ENCODE results near the gene CBLL2.
"Not testable (repeated sequence)": the region's sequence is repeated elsewhere in the genome, so short reads cannot be mapped to it uniquely, and the experiment has no call there.

CBLL2 gene, protein sequence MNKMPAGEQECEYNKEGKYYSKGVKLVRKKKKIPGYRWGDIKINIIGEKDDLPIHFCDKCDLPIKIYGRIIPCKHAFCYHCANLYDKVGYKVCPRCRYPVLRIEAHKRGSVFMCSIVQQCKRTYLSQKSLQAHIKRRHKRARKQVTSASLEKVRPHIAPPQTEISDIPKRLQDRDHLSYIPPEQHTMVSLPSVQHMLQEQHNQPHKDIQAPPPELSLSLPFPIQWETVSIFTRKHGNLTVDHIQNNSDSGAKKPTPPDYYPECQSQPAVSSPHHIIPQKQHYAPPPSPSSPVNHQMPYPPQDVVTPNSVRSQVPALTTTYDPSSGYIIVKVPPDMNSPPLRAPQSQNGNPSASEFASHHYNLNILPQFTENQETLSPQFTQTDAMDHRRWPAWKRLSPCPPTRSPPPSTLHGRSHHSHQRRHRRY

DNA sequence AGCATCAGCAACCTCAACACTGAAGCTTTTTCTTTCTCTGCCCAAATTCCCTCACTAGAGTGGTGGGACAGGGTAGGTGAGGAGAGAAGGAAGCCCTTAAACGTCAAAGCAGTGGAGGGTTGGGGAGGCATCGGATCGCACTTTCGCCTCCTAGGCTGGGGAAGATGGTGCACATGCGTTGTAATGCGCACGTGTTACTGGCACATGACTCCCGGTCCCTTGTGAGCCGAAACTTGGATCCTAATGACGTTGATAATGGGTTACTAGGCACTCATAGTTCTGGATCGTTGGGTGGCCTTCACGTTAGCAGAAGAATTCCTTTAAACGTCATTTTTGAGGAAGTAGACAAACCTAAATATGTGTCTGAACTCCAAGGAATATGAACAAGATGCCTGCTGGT lies at the start of gene CBLL2:
CBLL2 (plus strand) TSS at position 301 of the 400 bp plus-strand sequence; CDS start at position 380, 79 bp downstream.
- DNase-seq (ENCODE audit: low read depth): no peak

DNA sequence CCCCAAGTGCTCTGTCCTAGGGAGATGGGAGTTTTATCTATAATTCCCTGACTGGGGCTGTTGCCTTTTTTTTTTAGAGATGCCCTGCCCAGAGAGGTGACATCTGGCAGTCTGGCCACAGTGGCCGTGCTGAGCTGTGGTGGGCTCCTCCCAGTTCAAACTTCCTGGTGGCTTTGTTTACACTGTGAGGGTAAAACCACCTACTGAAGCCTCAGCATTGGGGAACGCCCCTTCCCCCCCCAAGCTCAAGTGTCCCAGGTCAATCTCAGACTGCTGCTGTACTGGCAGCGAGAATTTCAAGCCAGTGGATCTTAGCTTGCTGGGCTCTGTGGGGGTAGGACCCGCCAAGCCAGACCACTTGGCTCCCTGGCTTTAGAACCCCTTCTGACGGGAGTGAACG lies 38.3 kb upstream of the CBLL2 start:
- no peak for DNase-seq (ENCODE audit: low read depth)

DNA sequence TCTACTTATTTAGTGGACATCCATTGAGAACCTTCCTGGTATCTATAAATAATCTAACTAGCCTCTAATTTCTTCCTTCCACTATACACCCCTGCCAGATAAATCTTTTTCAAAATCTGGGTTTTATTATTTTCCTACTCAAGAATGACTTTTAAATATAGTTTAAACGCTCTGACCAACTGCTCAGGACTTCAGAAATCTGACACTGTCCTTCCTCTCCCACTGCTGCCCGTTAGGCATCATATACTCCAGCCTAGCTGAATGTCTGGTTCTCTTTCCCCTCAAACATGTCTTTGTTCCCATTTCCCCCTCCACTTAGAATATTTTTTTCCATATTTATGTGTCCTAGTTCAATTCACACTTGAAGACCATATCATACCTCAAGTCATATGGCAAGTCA lies 35.2 kb upstream of the CBLL2 start:
- no peak for DNase-seq (ENCODE audit: low read depth)

DNA sequence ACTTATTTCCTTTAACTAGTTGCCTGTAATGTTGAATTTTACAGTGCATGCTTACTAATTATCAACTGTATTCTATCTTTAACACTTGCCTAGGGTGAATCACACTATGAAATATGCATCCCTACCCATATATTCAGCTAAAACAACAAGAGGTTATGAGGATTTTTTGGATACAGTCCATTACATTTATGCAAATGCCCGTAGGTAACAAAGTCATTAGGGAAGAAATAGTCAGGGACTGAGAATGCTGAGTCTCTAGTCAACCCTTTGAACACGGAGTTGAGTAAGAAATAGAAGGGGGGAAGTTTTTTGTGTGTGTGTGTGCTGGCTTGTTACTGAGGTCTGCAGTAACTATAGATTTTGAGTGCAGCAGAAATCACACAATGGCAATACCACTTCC lies 26.1 kb upstream of the CBLL2 start:
- no peak for DNase-seq (ENCODE audit: low read depth)

DNA sequence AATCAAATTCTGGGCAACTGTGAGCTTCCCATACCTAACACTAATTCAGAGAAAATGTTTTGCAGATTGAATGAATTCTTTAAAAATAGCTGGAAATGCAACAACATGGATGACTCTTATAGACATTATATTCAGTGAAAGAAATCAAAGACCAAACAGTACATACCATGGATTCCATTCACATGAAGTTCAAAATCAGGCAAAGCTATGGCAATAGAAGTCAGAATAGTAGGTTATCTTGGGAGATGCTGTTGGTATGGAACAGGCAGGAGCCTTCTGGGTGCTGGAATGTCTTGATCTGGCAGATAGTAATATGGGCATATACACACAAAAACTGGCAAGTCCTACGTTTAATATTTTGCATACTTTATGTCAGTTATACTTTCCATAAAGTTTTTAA lies 25.5 kb upstream of the CBLL2 start:
- no peak for DNase-seq (ENCODE audit: low read depth)

DNA sequence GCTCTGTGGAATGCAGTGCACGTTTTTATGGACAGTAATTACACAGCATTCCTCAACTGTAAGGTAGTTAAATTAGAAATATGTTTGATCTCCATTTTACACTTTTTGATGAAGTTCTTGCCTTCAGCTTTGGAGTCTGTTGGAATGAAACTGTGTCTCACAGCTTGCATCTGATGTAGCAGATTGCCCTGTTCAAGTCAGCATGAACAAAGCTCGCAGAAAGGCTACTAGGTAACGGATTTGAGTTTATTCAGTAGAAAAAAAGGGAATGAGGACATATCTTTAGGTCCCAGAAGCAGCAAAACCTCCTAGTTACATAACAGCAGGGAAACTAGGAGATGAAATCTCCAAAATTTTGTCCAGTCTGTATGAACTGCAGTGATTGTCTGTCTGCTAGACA lies 24.3 kb upstream of the CBLL2 start:
- DNase-seq (ENCODE audit: low read depth): no peak

DNA sequence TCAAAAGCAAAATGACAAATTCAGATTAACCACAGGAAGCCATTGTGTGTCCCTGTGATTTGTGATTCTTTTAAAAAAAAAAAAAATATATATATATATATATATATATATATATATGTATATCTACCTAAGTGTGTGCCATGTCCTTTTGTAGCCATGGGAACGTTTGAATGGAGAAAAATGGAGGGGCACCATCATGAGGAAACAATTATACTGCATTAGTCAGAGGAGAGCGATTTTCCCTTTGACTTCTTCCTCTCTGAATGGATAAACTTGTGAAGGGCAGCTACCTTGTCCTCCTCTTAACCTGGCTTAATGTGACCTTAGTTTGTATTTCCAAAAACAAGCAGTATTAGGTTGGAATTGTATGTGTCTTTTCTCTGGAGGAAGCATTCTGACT lies 23.3 kb upstream of the CBLL2 start:
- DNase-seq (ENCODE audit: low read depth): no peak

DNA sequence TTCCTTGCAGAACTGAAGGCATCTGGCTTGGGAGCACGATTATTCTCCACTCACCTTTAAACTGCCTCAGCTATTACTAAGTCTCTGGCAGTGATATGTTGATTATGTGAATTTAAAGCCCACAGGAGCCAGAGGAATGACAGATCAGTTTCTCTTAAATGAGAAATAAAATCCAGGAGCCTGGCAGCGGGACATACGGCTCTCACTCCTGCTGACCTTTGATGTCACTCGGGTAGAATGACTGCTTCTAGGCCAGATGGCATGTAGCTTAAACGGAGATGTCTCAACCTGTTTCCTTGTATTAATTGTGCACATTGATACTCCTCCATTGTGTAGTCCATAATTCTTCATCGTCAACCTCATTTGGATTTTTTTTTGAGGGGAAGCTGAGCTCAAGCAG lies 4.0 kb upstream of the CBLL2 start:
- DNase-seq (ENCODE audit: low read depth): no peak

DNA sequence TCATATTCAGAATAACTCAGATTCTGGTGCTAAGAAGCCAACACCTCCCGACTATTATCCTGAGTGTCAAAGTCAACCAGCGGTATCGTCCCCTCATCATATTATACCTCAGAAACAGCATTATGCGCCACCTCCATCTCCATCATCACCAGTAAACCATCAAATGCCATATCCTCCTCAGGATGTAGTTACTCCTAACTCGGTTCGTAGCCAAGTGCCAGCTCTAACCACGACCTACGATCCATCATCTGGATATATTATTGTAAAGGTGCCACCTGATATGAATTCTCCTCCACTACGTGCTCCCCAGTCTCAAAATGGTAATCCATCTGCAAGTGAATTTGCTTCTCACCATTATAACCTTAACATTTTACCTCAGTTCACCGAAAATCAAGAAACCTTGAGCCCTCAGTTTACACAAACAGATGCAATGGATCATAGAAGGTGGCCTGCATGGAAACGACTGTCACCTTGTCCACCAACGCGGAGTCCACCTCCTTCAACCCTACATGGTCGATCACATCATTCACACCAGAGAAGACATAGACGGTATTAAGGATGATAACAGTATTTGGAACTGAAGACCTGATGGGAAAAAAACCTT lies 1.1 kb downstream of the CBLL2 start:
- DNase-seq (ENCODE audit: low read depth): no peak

DNA sequence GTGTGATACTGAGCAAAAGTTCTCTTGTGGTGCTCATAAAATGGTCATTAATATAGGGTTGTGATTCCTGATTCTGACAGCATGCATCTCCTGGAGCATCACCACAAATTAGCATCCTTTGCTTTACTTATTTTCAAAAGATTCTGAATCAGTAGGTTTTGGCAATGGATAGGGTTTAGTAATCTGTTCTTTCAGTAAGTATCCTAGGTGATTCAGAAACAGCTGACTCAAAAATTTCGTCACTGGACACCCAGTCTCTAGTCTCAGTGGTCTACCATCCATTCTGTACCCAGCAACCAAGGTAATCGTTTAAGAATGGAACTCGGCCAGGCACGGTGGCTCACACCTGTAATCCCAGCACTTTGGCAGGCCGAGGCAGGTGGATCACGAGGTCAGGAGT lies 4.1 kb downstream of the CBLL2 start:
- DNase-seq (ENCODE audit: low read depth): no peak

DNA sequence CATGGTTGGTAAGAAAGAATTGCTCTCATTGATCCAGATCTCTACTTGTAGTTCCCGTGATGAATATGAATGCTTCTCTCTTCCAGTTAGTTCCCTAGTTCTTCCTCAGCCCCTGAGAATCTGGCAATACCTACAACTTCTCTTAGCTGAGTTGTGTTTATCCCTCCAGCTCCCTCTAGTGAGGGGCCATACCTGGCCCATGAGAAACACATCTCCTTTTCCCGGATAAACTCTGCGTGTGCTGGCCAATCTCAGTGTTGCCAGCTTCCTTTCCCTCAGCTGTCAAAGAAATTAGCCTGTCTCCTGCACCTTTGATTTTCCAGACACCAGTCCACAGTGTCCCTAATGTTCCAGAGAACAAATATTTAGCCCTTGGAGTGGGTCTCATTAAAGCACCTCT lies 5.7 kb downstream of the CBLL2 start:
- DNase-seq (ENCODE audit: low read depth): no peak

DNA sequence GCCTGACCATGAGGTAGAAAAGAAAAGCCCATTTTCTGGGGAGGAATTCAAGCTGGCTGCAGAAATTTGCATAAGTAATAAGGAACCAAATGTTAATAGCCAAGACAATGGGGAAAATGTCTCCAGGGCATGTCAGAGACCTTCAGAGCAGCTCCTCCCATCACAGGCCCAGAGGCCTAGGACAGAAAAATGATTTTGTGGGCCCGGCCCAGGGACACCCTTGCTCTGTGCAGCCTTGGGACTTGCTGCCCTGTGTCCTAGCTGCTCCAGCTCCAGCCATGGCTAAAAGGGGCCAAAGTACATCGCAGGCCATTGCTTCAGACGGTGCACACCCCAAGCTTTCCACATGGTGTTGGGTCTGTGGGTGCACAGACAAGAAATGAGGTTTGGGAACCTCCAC lies 16.5 kb downstream of the CBLL2 start:
- DNase-seq (ENCODE audit: low read depth): not testable (repeated sequence)

DNA sequence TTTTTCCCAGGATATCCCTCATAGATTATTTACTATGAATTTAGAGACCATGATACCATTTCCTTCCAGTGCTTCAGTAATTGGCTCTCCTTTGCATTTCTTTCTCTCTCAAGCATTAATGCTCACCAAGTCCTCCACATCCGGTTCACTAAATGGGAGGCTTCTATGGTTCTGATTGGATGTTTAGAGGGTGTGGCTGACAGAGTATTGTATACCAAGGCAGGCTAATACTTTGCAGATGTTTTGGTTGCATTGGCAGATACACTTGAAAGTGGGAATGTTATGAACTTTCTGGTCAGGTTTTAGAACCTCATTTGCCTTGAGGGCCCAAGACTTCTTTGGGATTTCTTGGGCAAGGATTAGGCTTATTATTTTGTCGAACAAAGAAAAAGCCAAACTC lies 24.2 kb downstream of the CBLL2 start:
- DNase-seq (ENCODE audit: low read depth): no peak

DNA sequence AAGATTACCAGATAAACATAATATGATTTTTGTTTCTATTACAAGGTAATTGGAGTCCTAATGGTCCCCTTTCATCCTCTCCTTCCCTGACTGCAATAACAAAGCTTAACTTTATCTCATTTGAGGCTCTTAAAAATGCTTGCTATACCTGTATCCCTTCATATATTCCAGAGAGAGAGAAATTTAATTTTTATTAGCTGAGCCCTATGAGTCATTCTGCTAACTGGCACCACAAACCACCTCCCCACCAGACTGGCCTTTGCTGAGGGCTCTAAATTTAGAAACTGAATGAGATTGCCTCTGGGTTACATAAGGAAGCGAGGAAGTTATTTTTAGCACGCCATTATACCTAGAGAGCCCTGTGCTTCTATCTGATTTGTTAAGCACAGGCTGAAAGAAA lies 27.4 kb downstream of the CBLL2 start:
- no peak for DNase-seq (ENCODE audit: low read depth)

DNA sequence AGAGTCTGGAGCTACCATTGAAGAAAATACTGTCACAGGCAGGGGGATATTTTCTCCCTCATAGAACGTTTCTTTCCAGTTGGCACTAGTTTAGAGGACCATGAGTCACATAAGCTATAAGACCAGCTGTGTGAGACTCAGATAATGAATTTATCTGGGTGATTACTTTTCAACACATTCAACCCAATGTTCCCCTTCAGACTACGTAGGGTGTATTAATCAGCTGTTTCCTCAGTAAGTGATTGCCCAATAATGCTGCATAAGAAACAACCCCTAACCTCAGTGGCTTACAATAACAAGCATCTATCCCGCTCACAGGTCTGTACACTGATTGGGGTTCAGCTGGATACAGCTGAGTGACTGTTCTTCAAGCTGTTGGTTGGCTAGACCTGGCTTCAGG lies 38.1 kb downstream of the CBLL2 start:
- no peak for DNase-seq (ENCODE audit: low read depth)

DNA sequence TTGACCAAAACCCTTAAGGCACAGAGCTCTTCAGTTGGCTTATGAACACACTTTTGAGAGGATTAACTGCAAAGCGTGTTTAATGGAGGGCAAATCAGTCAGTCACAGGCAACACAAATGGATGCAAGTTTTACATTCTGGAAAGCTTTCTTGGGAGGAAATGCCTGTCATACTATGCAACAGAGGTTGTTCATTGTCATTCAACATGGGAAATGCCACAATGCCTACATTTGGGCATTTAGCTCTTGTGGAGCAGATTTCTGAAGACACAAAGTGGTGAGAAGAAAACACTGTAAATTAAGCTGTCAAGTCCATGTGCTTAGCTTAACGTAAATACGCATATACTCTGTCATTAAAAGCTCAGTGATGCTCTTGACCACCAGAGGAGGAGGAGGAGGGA lies 41.1 kb downstream of the CBLL2 start:
- no peak for DNase-seq (ENCODE audit: low read depth)

DNA sequence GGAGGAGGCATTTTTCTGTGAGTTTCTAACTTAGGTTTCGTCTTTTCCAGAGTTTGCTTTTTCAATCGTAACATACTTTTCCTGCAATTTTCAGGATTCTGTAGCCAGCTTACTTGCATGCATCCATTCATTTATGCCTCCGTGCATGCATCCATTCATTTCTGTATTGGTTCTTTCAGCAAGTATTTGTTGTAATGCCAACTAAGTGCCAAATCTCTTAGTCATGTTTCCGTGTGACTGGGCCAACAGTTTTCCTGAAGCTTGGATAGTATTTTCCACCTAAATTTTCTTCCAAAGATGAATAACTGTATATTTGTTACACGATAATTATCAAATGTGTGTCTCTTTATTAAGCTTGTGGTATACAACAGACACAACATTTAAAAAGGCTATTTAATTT lies 41.5 kb downstream of the CBLL2 start:
- no peak for DNase-seq (ENCODE audit: low read depth)

DNA sequence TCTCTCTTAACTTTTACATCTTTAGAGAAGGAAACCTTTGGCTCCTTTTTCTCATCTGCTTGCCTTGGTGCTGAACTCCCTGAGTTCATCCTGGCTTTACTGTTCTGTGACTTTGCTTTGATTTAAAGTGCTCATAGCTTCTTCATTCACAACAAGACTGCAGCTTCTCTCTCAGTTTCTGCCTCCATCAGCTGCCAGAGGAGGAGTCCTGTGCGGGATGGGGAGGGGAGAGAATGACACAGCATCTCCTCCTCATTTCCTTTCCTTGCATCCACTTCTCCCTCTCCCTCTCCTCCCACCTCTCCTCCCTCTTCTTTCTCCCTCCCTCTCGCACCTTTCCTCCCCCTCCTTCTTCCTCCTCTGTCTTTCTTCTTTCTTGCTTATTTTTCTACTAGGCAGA lies 42.0 kb downstream of the CBLL2 start:
- DNase-seq (ENCODE audit: low read depth): no peak

DNA sequence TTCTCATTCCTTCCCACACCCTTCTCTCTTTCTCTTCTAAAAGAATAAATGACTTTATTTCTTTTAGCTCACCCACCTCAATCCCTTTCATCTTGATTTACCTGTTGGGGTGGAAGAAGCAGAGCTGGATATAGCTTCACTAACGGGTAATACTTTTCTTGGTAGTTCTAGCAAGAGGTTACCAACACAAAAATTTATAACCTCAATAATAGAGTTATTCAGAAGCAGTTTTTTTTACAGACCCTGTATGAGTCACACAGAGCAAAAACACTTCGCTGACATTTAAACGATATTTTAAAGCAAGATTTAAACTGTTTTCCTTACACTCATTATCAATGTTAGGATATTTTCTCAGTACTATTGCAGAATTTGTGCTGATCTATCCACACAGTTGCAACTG lies 42.4 kb downstream of the CBLL2 start:
- no peak for DNase-seq (ENCODE audit: low read depth)

DNA sequence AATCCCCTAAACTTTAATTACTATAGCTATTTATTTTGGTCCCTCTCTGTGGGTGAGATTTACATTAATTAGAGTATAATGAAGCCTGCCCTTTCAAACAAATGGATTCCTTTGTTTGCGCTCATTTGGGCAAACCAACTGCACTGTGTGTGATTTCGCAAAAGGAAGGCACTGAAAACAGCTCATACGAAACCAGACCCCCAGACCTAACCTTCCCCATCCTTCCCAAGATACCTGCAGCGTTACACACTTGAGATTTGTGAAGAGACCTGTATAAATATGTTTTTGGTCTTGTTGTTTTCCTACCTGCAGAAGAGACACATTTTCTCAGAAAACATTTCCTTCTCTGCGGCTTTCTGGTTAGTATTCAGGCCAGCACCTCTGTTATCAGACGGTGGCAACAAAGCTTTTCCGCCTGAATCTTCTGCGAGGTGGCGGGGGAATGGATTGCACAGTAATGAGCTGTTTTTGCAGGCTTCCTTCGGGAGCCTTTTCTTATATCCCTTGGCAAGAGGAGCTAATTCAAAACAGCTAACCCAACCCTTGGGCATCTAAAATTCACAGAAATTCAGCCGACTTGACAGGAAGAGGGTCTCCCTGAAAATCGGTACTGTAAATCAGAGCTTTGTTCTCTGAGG lies 47.6 kb downstream of the CBLL2 start:
- DNase-seq (ENCODE audit: low read depth): no peak

DNA sequence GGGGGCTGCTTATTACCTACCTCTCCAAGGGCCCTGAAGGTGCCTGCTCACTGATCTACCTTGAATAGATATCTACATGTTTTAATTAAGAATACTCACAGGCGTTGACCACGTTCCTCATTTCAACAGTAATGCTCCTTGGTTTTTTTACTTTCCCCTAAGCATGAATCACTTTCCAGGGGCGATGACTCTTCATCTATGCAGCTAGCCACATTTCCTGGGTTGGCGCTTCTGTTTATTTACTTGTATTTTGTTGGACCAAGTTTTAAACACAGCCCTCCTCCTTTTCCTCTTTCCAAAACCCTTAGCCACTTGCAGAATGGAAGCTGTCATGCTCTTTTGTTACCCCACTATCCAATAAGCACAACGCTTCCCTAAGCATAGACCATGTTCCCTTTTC lies 50.8 kb downstream of the CBLL2 start:
- no peak for DNase-seq (ENCODE audit: low read depth)

Measured in stimulated activated CD8-positive, alpha-beta memory T cell treated with anti-CD3 and anti-CD28 coated beads, Interleukin-15, amount 100 ng/mL, for 1 hour (primary cell).